ENCODE measurements around the gene ZNF44.
"Not testable (repeated sequence)": the region's sequence is repeated elsewhere in the genome, so short reads cannot be mapped to it uniquely, and the experiment has no call there.

ZNF44 gene

GRCh38 chr19:12294249-12295158, at the start of gene ZNF44:
Gene ZNF44 (minus strand): TSS chr19:12294883. CDS start chr19:12294694, 189 bp downstream.
- DNase-seq (ENCODE audit: low read depth) = peak; percentile 91

- peak; percentile 97 for DNase-seq (ENCODE audit: low read depth)
Observed at GRCh38 chr19:12333162-12334159, 38.8 kb upstream of the ZNF44 start, which contains the start of gene ZNF563. Gene ZNF563 (minus strand): TSS chr19:12333633. CDS start chr19:12333482, 151 bp downstream.

- DNase-seq (ENCODE audit: low read depth) = peak; percentile 11
Observed at GRCh38 chr19:12331211-12331941, 36.7 kb upstream of the ZNF44 start.

GRCh38 chr19:12330340-12330739, 35.7 kb upstream of the ZNF44 start:
- DNase-seq (ENCODE audit: low read depth) = no peak

- no peak for DNase-seq (ENCODE audit: low read depth)
Observed at GRCh38 chr19:12325690-12326089, 31.0 kb upstream of the ZNF44 start.

GRCh38 chr19:12318782-12319413, 24.2 kb upstream of the ZNF44 start:
- DNase-seq (ENCODE audit: low read depth) = no peak

GRCh38 chr19:12314553-12314952, 19.9 kb upstream of the ZNF44 start:
- DNase-seq (ENCODE audit: low read depth) = no peak

GRCh38 chr19:12308891-12309290, 14.2 kb upstream of the ZNF44 start:
- not testable (repeated sequence) for DNase-seq (ENCODE audit: low read depth)

- no peak for DNase-seq (ENCODE audit: low read depth)
Observed at GRCh38 chr19:12295191-12295590, 508 bp upstream of the ZNF44 start.

- DNase-seq (ENCODE audit: low read depth) = peak; percentile 36
Observed at GRCh38 chr19:12293777-12294248, 870 bp downstream of the ZNF44 start.

- no peak for DNase-seq (ENCODE audit: low read depth)
Observed at GRCh38 chr19:12289790-12290065, 5.0 kb downstream of the ZNF44 start.

- DNase-seq (ENCODE audit: low read depth) = no peak
Observed at GRCh38 chr19:12287958-12288500, 6.7 kb downstream of the ZNF44 start.

- no peak for DNase-seq (ENCODE audit: low read depth)
Observed at GRCh38 chr19:12284631-12285030, 10.1 kb downstream of the ZNF44 start.

- DNase-seq (ENCODE audit: low read depth) = no peak
Observed at GRCh38 chr19:12284226-12284625, 10.5 kb downstream of the ZNF44 start.

- no peak for DNase-seq (ENCODE audit: low read depth)
Observed at GRCh38 chr19:12278713-12279112, 16.0 kb downstream of the ZNF44 start.

- DNase-seq (ENCODE audit: low read depth) = no peak
Observed at GRCh38 chr19:12272980-12273901, 21.4 kb downstream of the ZNF44 start.

- DNase-seq (ENCODE audit: low read depth) = no peak
Observed at GRCh38 chr19:12272386-12272785, 22.3 kb downstream of the ZNF44 start.

GRCh38 chr19:12270854-12271253, 23.8 kb downstream of the ZNF44 start:
- DNase-seq (ENCODE audit: low read depth) = no peak

GRCh38 chr19:12265921-12266704, 28.6 kb downstream of the ZNF44 start:
- no peak for DNase-seq (ENCODE audit: low read depth)

Measured in activated T-cell treated with anti-CD3 and anti-CD28 coated beads for 1 hour (primary cell).